ENCODE data around the gene OTP. TPM values are rescaled to one million over a fixed set of nuclear protein-coding genes. Genes with fewer than 3 reads are reported as not detected.

The OTP gene
- total RNA-seq (not detected), total RNA-seq (0 reads per million in 2 donors)

DNA sequence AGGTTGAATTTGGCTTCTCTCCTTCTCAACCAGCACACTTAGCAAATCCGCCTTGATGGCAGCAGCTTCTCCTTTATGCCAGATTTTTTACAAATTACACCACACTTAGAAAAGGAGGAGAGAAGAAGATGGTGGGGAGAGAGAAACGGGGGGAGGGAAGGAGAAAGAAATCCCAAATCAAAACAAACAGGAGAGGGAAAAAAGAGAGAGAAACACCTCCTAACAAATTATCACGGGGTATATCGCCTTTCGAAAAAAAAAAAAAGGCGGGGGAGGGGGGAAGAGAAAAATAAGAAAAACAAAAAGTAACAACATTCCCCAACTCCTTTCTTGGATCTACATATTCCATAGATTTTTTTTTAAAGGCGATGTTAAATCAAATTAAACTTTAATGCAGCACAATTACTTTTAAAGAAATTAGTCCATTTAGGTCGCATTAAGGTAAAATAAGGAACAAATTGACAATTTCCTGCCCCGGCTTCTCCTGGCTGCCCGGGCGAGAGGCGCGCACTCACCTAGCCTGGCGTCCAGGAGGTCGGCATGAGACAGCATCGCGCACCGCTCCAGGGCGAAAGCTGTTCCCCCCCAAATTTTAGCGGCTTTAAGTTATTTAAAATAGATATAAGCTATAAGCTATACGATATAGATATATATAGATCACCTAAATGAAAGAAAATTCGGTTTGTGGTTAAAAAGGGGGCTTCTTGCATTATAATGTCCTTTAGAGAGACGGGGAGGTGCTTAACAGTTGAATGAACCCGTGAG, at the start of gene OTP:
OTP (minus strand) TSS at position 716 of the 765 bp plus-strand sequence; CDS start at position 552, 164 bp downstream.
- peak within 1 kb of the TSS; percentile 89 for H3K27ac Mint-ChIP-seq
- peak within 1 kb of the TSS; percentile 61 for H3K4me3 Mint-ChIP-seq
- H3K27me3 Mint-ChIP-seq, result peaks cover 74% of the 10 kb centered on the region
- no peak for ATAC-seq
- H3K36me3 Mint-ChIP-seq (ENCODE audit: low read depth), result peaks cover 3% of the 10 kb centered on the region
- DNase-seq, result no peak
- peaks cover 25% of the 10 kb centered on the region for H3K9me3 ChIP-seq (ENCODE audit: control insufficient read depth, low read length, poor library complexity, severe bottlenecking)
- peaks cover 11% of the 10 kb centered on the region for H3K4me1 Mint-ChIP-seq

DNA sequence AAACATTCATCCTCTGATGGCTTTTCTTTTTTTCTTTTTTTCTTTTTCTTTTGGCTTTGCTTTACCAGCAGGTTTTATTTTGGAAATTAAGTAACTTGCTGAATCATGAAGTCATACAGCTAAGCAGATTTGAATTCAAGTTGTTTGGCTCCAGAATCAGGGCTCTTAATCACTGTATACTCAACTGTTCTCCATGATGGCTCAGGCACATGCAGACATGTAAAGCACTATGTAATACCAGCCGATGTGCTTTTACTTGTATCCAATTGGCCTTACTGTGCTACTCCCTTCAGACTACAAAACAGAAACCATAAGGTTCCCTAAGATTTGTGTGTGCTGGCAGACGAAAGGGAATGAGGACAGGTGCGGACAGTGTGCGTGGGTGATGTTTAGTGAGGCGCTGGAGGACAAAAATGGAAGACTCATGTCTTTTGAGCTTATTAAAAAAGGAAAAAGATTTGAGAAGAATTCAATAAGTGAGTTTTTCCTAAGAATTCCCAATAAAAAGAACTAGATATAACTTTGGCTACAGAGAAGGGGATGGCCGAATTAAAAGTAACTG, 44.7 kb upstream of the OTP start:
- ATAC-seq (no peak), DNase-seq (no peak)
- no peaks in the 10 kb centered on the region for H3K9me3 ChIP-seq (ENCODE audit: control insufficient read depth, low read length, poor library complexity, severe bottlenecking)
- Mint-ChIP-seq H3K27me3 (no peaks in the 10 kb centered on the region), H3K4me1 (no peaks in the 10 kb centered on the region), H3K36me3 (ENCODE audit: low read depth) (no peaks in the 10 kb centered on the region), H3K27ac (no peak overlapping the region), H3K4me3 (no peak overlapping the region)

DNA sequence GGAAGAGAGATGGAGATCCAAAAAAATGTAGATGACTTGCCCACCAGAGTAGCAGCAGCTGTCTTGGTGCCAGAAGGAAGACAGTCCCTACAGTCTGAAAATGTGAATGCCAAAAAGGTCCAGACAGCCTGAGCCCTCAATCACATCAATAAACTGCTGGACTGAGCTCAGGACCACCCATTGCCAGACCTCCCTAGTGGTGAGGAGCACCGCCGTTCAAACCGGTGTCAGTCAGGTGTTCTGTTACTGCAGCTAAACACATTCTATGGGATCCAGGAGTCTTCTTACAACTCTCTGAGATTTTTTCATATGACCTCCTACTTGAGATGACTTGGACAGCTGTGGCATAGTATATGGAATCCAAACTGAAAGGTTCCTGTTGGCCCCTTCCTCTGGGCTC, 32.0 kb upstream of the OTP start:
- H3K27me3 Mint-ChIP-seq, result peaks cover 22% of the 10 kb centered on the region
- H3K36me3 Mint-ChIP-seq (ENCODE audit: low read depth), result peaks cover 3% of the 10 kb centered on the region

DNA sequence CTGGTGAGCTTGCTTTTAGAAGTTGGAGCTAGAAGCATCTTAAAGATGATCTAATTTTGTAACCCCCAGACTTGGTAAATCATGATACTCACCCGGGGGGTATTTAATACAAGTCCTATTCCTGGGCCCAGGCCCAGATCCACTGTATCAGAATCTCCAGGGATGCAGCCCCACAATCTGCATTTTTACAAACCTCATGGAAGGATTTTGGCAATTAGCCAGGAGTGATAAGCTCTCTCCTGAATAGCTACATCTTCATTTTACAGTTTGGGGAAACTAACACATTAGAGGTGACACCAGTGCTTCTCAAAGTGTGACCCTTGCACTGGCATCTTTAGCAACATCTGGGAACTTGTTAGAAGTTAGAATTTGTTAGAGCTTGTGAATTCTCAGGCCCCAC, 31.2 kb upstream of the OTP start:
- peaks cover 22% of the 10 kb centered on the region for H3K27me3 Mint-ChIP-seq
- H3K4me1 Mint-ChIP-seq, result no peaks in the 10 kb centered on the region
- H3K27ac Mint-ChIP-seq, result no peak overlapping the region
- ATAC-seq (no peak), DNase-seq (no peak)
- H3K36me3 Mint-ChIP-seq (ENCODE audit: low read depth), result peaks cover 3% of the 10 kb centered on the region
- H3K4me3 Mint-ChIP-seq, result no peak overlapping the region
- no peaks in the 10 kb centered on the region for H3K9me3 ChIP-seq (ENCODE audit: control insufficient read depth, low read length, poor library complexity, severe bottlenecking)

More for the DNA sequence above, 32.0 kb upstream of the OTP start:
- Mint-ChIP-seq H3K27ac (no peak overlapping the region), H3K4me3 (no peak overlapping the region), H3K4me1 (no peaks in the 10 kb centered on the region)
- ATAC-seq (no peak), DNase-seq (no peak)
- no peaks in the 10 kb centered on the region for H3K9me3 ChIP-seq (ENCODE audit: control insufficient read depth, low read length, poor library complexity, severe bottlenecking)

DNA sequence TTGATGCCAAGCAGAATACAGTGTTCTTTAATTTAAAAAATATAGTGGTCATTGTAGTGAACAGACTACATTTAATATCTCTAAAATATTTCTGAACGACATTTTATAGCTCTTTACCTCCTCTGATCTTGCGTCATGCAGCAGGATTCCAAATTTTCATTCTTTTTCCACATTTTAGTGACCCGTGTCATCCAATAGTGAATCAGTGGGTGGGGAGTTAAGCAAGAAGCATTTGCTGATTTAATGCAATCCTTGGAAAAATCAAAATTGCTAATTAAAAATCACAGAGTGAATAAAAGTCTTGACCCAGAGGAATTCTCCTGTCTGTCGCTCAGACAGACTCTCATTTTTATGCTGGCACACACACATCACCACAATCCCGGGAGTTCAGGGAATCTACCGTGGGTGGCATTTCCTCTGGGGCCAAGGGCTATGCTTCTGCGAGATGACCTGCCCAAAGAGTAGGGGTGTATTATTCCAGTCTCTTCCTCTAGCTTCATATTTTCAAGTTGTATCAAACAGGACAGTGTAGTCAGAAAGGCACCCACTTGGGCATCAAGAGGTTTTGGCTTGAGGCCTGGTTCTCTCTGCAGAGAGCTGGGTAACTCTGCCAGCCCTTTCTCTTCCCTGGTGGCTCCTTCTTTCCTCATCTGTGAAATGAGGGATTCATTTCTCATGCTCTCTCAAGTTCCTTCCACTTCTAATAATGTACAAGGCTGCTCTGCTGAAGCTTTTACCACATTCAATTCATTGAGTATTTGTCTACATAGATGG, 24.8 kb upstream of the OTP start:
- H3K4me1 Mint-ChIP-seq, result no peaks in the 10 kb centered on the region
- no peak overlapping the region for H3K27ac Mint-ChIP-seq
- DNase-seq, result no peak
- peaks cover 28% of the 10 kb centered on the region for H3K27me3 Mint-ChIP-seq
- no peaks in the 10 kb centered on the region for H3K9me3 ChIP-seq (ENCODE audit: control insufficient read depth, low read length, poor library complexity, severe bottlenecking)
- no peak for ATAC-seq
- H3K4me3 Mint-ChIP-seq, result no peak overlapping the region
- H3K36me3 Mint-ChIP-seq (ENCODE audit: low read depth), result peaks cover 2% of the 10 kb centered on the region

DNA sequence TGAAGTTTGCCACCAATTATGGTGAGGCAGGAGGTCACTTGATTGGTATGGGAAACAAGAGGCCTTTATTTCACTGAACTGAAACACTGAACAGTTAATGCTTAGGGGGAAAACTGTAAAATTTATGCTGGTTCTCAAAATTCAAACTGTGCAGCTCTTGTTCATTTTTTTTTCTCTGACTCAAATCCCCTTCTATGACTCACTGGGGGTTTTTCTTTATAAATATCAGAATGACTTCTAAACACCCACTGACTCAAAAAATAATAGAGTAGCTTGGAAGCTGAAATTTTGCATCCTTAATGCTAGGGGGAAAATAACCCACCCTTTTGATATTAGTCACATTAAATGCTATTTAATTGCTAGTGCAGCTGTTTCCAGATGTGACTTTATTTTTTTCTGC, 24.1 kb upstream of the OTP start:
- Mint-ChIP-seq H3K4me3 (no peak overlapping the region), H3K27me3 (peaks cover 35% of the 10 kb centered on the region), H3K4me1 (no peaks in the 10 kb centered on the region), H3K27ac (no peak overlapping the region), H3K36me3 (ENCODE audit: low read depth) (no peaks in the 10 kb centered on the region)
- DNase-seq, result no peak
- ATAC-seq, result no peak
- H3K9me3 ChIP-seq (ENCODE audit: control insufficient read depth, low read length, poor library complexity, severe bottlenecking), result no peaks in the 10 kb centered on the region

DNA sequence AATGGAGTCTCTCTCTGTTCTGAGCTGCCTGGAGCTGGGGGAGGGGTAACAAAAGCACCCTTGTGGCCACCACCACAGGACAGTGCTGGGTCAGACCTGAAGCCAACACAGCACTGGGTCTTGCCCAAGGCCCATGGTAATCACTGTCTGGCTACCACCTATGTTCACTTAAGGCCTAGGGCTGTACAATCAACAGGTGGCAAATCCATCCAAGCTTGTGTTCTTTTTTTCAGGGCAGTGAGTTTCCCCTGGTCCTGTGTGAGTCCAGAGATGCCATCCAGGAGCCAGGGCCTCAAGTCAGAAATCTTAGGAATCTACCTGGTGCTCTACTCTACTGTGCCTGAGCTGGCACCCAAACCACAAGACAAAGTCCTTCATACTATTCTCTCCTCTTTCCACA, 20.1 kb upstream of the OTP start:
- H3K36me3 Mint-ChIP-seq (ENCODE audit: low read depth), result no peaks in the 10 kb centered on the region
- ATAC-seq, result no peak

DNA sequence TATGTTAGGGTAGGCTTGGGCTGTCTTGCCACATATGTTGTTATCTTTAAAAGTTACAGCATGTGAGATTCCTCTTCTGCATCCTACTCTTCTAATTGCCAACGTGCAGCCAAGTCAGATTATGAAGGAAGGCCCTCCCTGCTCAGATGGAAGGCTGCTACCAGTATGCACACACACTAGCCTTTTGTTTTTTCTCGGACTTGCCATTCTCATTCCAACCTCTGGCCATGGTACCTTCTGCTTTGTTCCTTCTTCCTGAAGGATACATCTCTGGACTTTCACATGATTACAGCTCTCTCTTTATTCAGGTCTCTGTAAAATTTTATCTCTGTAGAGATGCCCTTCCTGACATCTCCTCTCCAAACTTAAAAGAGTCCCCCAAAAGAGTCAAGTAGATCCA, 12.8 kb upstream of the OTP start:
- no peak for DNase-seq
- no peaks in the 10 kb centered on the region for H3K4me1 Mint-ChIP-seq
- H3K36me3 Mint-ChIP-seq (ENCODE audit: low read depth), result no peaks in the 10 kb centered on the region
- no peak overlapping the region for H3K27ac Mint-ChIP-seq
- no peak for ATAC-seq
- no peak overlapping the region for H3K4me3 Mint-ChIP-seq
- H3K9me3 ChIP-seq (ENCODE audit: control insufficient read depth, low read length, poor library complexity, severe bottlenecking), result no peaks in the 10 kb centered on the region
- peaks cover 71% of the 10 kb centered on the region for H3K27me3 Mint-ChIP-seq

More for the DNA sequence above, 20.1 kb upstream of the OTP start:
- H3K9me3 ChIP-seq (ENCODE audit: control insufficient read depth, low read length, poor library complexity, severe bottlenecking), result no peaks in the 10 kb centered on the region
- no peak overlapping the region for H3K4me3 Mint-ChIP-seq
- no peaks in the 10 kb centered on the region for H3K4me1 Mint-ChIP-seq
- peaks cover 43% of the 10 kb centered on the region for H3K27me3 Mint-ChIP-seq
- H3K27ac Mint-ChIP-seq, result no peak overlapping the region
- no peak for DNase-seq

DNA sequence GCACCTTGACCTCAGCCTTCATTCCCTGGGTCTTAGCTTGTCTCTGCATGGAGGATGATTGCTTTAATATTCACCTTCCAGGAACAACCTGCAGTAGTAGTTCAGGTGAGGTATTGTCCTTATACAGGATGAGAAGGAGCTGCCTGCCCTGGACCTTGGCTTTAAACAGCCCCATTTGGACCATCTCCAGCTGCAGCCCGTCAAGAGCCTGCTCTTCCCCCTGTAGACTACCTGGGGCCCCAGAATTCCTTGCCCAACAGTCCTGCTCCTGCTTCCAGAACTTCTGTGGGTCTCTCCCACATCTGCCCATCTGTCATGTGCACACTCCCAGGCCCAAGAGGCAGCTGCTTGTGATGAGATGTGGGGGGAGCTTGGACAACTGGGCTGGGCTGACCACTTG, 12.2 kb upstream of the OTP start:
- Mint-ChIP-seq H3K36me3 (ENCODE audit: low read depth) (no peaks in the 10 kb centered on the region), H3K27ac (no peak overlapping the region), H3K4me1 (no peaks in the 10 kb centered on the region), H3K27me3 (peaks cover 76% of the 10 kb centered on the region), H3K4me3 (no peak overlapping the region)
- H3K9me3 ChIP-seq (ENCODE audit: control insufficient read depth, low read length, poor library complexity, severe bottlenecking), result no peaks in the 10 kb centered on the region
- ATAC-seq, result no peak
- DNase-seq, result no peak

DNA sequence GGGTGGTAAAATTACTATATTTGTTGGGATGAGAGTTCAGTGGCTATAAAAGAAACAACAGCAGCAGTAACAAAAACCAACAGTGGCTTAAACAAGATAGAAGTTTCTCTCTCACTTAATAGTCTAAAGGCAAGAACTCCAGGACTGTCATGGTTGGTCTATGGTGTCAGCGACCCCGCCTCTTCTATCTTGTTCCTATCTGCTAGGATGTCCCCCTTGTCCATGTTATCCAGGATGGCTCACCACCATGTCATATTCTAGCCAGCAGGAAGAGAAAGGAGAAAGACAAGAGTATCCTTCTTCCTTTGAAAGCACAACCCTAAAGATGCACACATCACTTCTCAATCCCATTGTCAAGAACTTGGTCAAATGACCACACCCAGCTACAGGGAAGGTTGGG, 11.3 kb upstream of the OTP start:
- H3K36me3 Mint-ChIP-seq (ENCODE audit: low read depth), result no peaks in the 10 kb centered on the region
- peaks cover 2% of the 10 kb centered on the region for H3K4me1 Mint-ChIP-seq
- H3K27me3 Mint-ChIP-seq, result peaks cover 81% of the 10 kb centered on the region
- ATAC-seq (no peak), DNase-seq (no peak)
- no peak overlapping the region for H3K4me3 Mint-ChIP-seq
- H3K27ac Mint-ChIP-seq, result no peak overlapping the region
- H3K9me3 ChIP-seq (ENCODE audit: control insufficient read depth, low read length, poor library complexity, severe bottlenecking), result no peaks in the 10 kb centered on the region

DNA sequence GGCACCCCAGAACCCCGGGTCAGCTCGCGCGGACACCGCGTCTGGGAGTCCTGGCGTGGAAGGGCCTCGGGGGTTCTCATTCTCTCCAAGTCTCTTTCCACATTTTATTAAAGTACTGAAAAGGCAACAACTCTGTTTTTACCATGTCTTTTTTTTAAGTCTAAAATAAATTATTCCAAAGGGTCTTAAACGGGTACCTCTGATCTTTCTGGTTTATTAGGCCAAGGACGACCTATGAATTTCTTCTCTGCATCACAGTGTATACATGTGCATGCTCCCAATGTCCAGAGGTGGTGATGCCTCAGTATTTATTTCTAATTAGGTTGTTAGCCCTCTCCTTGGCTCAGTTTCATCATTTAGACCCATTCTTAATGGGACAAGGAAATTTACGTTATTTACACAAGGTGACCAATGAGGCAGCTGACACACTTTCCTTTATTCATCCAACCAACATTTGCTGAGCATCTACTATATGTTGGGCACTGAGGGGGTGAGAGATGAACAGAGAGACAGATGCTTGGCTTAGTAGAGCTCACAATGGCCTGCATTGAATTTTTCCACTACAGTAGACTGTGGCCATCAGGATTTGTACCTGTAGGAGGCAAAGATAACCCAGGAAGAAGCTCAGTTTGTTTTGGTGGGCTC, 7.6 kb upstream of the OTP start:
- Mint-ChIP-seq H3K4me3 (no peak overlapping the region), H3K27ac (no peak overlapping the region), H3K4me1 (peaks cover 6% of the 10 kb centered on the region), H3K27me3 (peaks cover 89% of the 10 kb centered on the region), H3K36me3 (ENCODE audit: low read depth) (no peaks in the 10 kb centered on the region)
- ATAC-seq (no peak), DNase-seq (no peak)
- H3K9me3 ChIP-seq (ENCODE audit: control insufficient read depth, low read length, poor library complexity, severe bottlenecking), result peaks cover 5% of the 10 kb centered on the region

DNA sequence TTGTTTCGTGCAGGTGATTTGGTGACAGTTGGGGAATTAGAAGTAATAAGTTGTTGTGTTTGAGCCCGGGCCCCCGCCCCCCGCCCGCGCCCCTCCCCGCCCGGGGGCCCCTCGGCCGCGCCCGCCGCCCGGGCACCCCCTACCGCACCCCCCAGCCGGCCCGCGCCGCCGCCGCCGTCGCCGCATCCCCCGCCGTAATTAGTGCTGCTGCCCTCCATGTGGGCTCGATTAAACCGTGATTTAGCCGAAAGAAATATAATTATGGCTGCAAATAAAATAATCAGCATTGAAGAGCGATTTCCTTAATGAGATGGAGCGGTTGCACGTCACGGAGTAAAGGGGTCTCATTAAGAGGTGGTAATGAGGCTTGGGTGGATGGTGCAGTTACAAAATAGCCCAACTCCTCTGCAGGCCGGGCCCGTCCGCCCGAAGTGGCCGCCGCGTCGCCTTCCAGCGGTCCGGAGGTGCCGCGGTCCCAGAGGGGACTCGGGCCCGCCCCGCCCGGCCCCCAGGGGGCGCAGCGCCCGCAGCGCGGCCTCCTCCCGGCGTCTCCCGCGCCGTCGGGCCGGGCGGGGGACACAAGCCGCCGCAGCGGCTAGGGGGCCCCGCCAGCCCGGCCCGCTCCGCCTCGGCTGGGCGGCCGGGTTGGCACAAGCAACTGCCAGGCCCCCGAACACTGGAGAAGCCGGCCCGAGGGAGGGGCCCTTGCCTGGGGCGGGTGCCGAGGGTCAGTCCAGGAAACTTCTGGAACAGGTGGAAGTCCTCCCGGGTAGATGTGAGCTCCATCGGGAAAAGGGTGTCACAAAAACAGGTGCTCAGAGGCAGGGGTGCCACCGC, 6.9 kb upstream of the OTP start:
- Mint-ChIP-seq H3K27me3 (peaks cover 93% of the 10 kb centered on the region), H3K4me3 (peak overlapping the region; percentile 71), H3K4me1 (peaks cover 6% of the 10 kb centered on the region), H3K36me3 (ENCODE audit: low read depth) (no peaks in the 10 kb centered on the region), H3K27ac (peak overlapping the region; percentile 61)
- DNase-seq (peak in 2 of 3 donors; percentile 28 to 46), ATAC-seq (peak; percentile 82)
- H3K9me3 ChIP-seq (ENCODE audit: control insufficient read depth, low read length, poor library complexity, severe bottlenecking), result peaks cover 5% of the 10 kb centered on the region

Measured in T-helper 17 cell (primary cell).